H1 (cell line): ENCODE measurements around the gene IL17REL. TPM values are rescaled to one million over a fixed set of nuclear protein-coding genes. Genes with fewer than 3 reads are reported as not detected.

ENCODE experiments used
- CTCF ChIA-PET: fragments of 300-600 bp; sonication (Branson Sonifier 250); formaldehyde crosslinking; loops from one replicate; lab custom pipeline; 2021; ENCODE audit not compliant: partially characterized antibody; lab: Charles Lee
- POLR2A ChIA-PET: fragments of 300-600 bp; sonication (Branson Sonifier 250); formaldehyde crosslinking; loops from one replicate; lab custom pipeline; 2021; ENCODE audit warnings: inconsistent platforms; ENCODE audit not compliant: partially characterized antibody; lab: Charles Lee
- DNase-seq, 2 experiments: peaks; one replicate each; pipeline versions ENCODE4 v3.0.0 to v3.0.0-alpha.2; 2010 to 2022; ENCODE audit warnings: low spot score in 2 of 2, low read depth in 1 of 2, mixed read lengths in 1 of 2
- FAIRE-seq: peaks from 2 replicates; lab custom pipeline; 2011; peaks lifted over from hg19 to GRCh38; lab: Jason Lieb, UNC
- H2AFZ ChIP-seq: 2 replicates; pipeline ENCODE4 v1.8.1; 2012; ENCODE audit warnings: low read length, inconsistent platforms
- H2AK5ac ChIP-seq: 2 replicates; pipeline ENCODE4 v1.6.1; 2013; ENCODE audit warnings: low read depth, low read length
- H2BK120ac ChIP-seq: replicated peaks from 2 replicates; pipeline ENCODE3; 2013; ENCODE audit warnings: low read depth, low read length, inconsistent platforms
- H2BK12ac ChIP-seq: 2 replicates; pipeline ENCODE4 v1.6.1; 2013; ENCODE audit warnings: low read depth, low read length
- H2BK15ac ChIP-seq: 2 replicates; pipeline ENCODE4 v1.6.1; 2013; ENCODE audit warnings: low read length
- H2BK20ac ChIP-seq: 2 replicates; pipeline ENCODE4 v1.6.1; 2013; ENCODE audit warnings: low read length
- H2BK5ac ChIP-seq: 2 replicates; pipeline ENCODE4 v1.6.1; 2013; ENCODE audit warnings: low read depth, low read length
- H3K14ac ChIP-seq: 2 replicates; pipeline ENCODE4 v1.6.1; 2013; ENCODE audit warnings: inconsistent platforms; ENCODE audit not compliant: insufficient read length
- H3K18ac ChIP-seq: 2 replicates; pipeline ENCODE4 v1.6.1; 2013; ENCODE audit warnings: low read length; ENCODE audit errors: extremely low read depth
- H3K23ac ChIP-seq: 2 replicates; pipeline ENCODE4 v1.6.1; 2013; ENCODE audit warnings: inconsistent platforms; ENCODE audit not compliant: insufficient read length
- H3K23me2 ChIP-seq: 2 replicates; pipeline ENCODE4 v1.6.1; 2013; ENCODE audit warnings: low read depth, low read length
- H3K27ac ChIP-seq: 2 replicates; pipeline ENCODE4 v1.6.1; 2011; ENCODE audit warnings: low read depth, low read length, inconsistent platforms
- H3K27me3 ChIP-seq, 4 experiments: replicated peaks in 1 of 4; 1 replicate in 1 of 4; 2 replicates in 3 of 4; pipeline versions ENCODE4 v1.6.1 to v1.8.1; 2011 to 2013; ENCODE audit warnings: low read length in 3 of 4, mild to moderate bottlenecking in 3 of 4, inconsistent platforms in 2 of 4, mixed read lengths in 2 of 4, moderate library complexity in 1 of 4; ENCODE audit not compliant: control insufficient read depth in 3 of 4, insufficient read depth in 3 of 4; ENCODE audit errors: extremely low read depth in 1 of 4
- H3K36me3 ChIP-seq, 4 experiments: 2 replicates each; pipeline versions ENCODE4 v1.6.1 to v1.8.1; 2011 to 2013; ENCODE audit warnings: mild to moderate bottlenecking in 4 of 4, low read length in 3 of 4, moderate library complexity in 2 of 4, control low read depth in 1 of 4, inconsistent platforms in 1 of 4; ENCODE audit not compliant: insufficient read depth in 4 of 4, control insufficient read depth in 2 of 4
- H3K4ac ChIP-seq: replicated peaks from 2 replicates; pipeline ENCODE3; 2013; ENCODE audit warnings: low read length, low read depth, mixed read lengths, inconsistent platforms; ENCODE audit not compliant: insufficient read length
- H3K4me1 ChIP-seq, 4 experiments: replicated peaks in 1 of 4; 1 replicate in 1 of 4; 2 replicates in 3 of 4; pipeline versions ENCODE4 v1.6.1 to v1.8.1; 2011 to 2013; ENCODE audit warnings: low read length in 3 of 4, inconsistent platforms in 2 of 4, mixed read lengths in 1 of 4; ENCODE audit not compliant: insufficient read depth in 4 of 4, control insufficient read depth in 3 of 4
- H3K4me2 ChIP-seq, 2 experiments: 2 replicates each; pipeline versions ENCODE4 v1.6.1 to v1.8.1; 2011 to 2013; ENCODE audit warnings: low read depth in 2 of 2, low read length in 2 of 2, control low read depth in 1 of 2, inconsistent platforms in 1 of 2, mild to moderate bottlenecking in 1 of 2; ENCODE audit not compliant: insufficient read depth in 1 of 2
- H3K4me3 ChIP-seq, 4 experiments: fragments of 200-600, 300-600 bp in 1 of 4; sonication (generic), shearing (Covaris generic), sonication (Bioruptor Twin) in 1 of 4; 2 replicates each; pipeline versions ENCODE4 v1.5.1 to v1.8.1; 2011 to 2016; ENCODE audit warnings: low read length in 4 of 4, low read depth in 3 of 4, control low read depth in 2 of 4, inconsistent platforms in 2 of 4, mild to moderate bottlenecking in 2 of 4, mixed read lengths in 1 of 4, moderate library complexity in 1 of 4; ENCODE audit not compliant: insufficient read depth in 2 of 4; ENCODE audit errors: extremely low read depth in 1 of 4
- H3K56ac ChIP-seq: replicated peaks from 2 replicates; pipeline ENCODE3; 2013; ENCODE audit warnings: low read depth, mild to moderate bottlenecking, mixed read lengths, low read length, inconsistent platforms; ENCODE audit not compliant: insufficient read length
- H3K79me1 ChIP-seq: 2 replicates; pipeline ENCODE4 v1.6.1; 2013; ENCODE audit warnings: low read depth, low read length, control low read depth
- H3K79me2 ChIP-seq, 2 experiments: 2 replicates each; pipeline versions ENCODE4 v1.6.1 to v1.8.1; 2012 to 2013; ENCODE audit warnings: low read length in 2 of 2, mild to moderate bottlenecking in 2 of 2, inconsistent platforms in 1 of 2; ENCODE audit not compliant: insufficient read depth in 2 of 2, control insufficient read depth in 1 of 2
- H3K9ac ChIP-seq, 4 experiments: replicated peaks in 1 of 4; 1 replicate in 1 of 4; 2 replicates in 3 of 4; pipeline versions ENCODE4 v1.6.1 to v1.8.1; 2011 to 2013; ENCODE audit warnings: low read depth in 3 of 4, low read length in 3 of 4, control low read depth in 2 of 4, mild to moderate bottlenecking in 2 of 4, moderate library complexity in 2 of 4, inconsistent platforms in 1 of 4; ENCODE audit errors: extremely low read depth in 1 of 4
- H3K9me3 ChIP-seq, 2 experiments: 2 replicates each; pipeline versions ENCODE4 v1.6.1 to v1.8.1; 2012 to 2013; ENCODE audit warnings: mild to moderate bottlenecking in 2 of 2, moderate library complexity in 2 of 2, control low read depth in 1 of 2, inconsistent platforms in 1 of 2, low read depth in 1 of 2, low read length in 1 of 2, mixed read lengths in 1 of 2; ENCODE audit not compliant: insufficient read depth in 2 of 2
- H4K20me1 ChIP-seq, 2 experiments: replicated peaks in 1 of 2; 2 replicates each; pipeline versions ENCODE3 to v1.8.1; 2011 to 2013; ENCODE audit warnings: inconsistent platforms in 2 of 2, low read length in 2 of 2, mild to moderate bottlenecking in 1 of 2; ENCODE audit not compliant: insufficient read depth in 2 of 2, control insufficient read depth in 1 of 2
- H4K5ac ChIP-seq: 2 replicates; pipeline ENCODE4 v1.6.1; 2013; ENCODE audit warnings: low read length, low read depth, mixed read lengths, inconsistent platforms; ENCODE audit not compliant: insufficient read length
- H4K8ac ChIP-seq: 2 replicates; pipeline ENCODE4 v1.8.0; 2013; ENCODE audit warnings: mild to moderate bottlenecking, moderate library complexity, low read length, inconsistent platforms; ENCODE audit not compliant: insufficient read depth; ENCODE audit errors: extremely low read depth
- H4K91ac ChIP-seq: replicated peaks from 2 replicates; pipeline ENCODE3; 2013; ENCODE audit warnings: low read length, mixed read lengths, inconsistent platforms; ENCODE audit not compliant: insufficient read length
- CTBP2 ChIP-seq: IDR thresholded peaks from 2 replicates; pipeline ENCODE4 v1.7.0; 2011; ENCODE audit warnings: borderline replicate concordance, mild to moderate bottlenecking, moderate library complexity, mixed read lengths, low read length; ENCODE audit not compliant: insufficient read depth, insufficient read length
- EGR1 ChIP-seq: IDR thresholded peaks from 2 replicates; pipeline ENCODE4 v1.6.1; 2011; ENCODE audit warnings: low read depth, low read length, borderline replicate concordance
- EZH2 ChIP-seq: fragments of 200-600 bp; sonication (generic); IDR thresholded peaks from 2 replicates; pipeline ENCODE4 v1.7.1; 2012; ENCODE audit warnings: low read depth, mild to moderate bottlenecking, moderate library complexity, low read length, inconsistent platforms; ENCODE audit not compliant: severe bottlenecking
- HDAC2 ChIP-seq, 2 experiments: fragments of 300-600 bp in 1 of 2; sonication (generic) in 1 of 2; IDR thresholded peaks; 2 replicates each; pipeline ENCODE4 v1.6.1; 2011 to 2012; ENCODE audit warnings: low read depth in 2 of 2, low read length in 2 of 2, mild to moderate bottlenecking in 2 of 2, moderate library complexity in 2 of 2, borderline replicate concordance in 1 of 2, inconsistent platforms in 1 of 2
- KDM4A ChIP-seq: IDR thresholded peaks from one replicate; pipeline ENCODE4 v1.7.1; 2012; ENCODE audit warnings: low read depth, mild to moderate bottlenecking, moderate library complexity, low read length, inconsistent platforms; ENCODE audit not compliant: severe bottlenecking
- SUZ12 ChIP-seq: fragments of 200-600 bp; sonication (generic); IDR thresholded peaks from 2 replicates; pipeline ENCODE4 v1.6.1; 2012; ENCODE audit warnings: mild to moderate bottlenecking, inconsistent platforms, low read length, moderate library complexity, mixed read lengths
- TAF1 ChIP-seq: IDR thresholded peaks from 2 replicates; pipeline ENCODE4 v1.6.1; 2011; ENCODE audit warnings: mild to moderate bottlenecking, low read depth, low read length
- TEAD4 ChIP-seq: IDR thresholded peaks from 2 replicates; pipeline ENCODE4 v1.6.1; 2012; ENCODE audit warnings: low read depth, low read length, inconsistent platforms, mixed read lengths
- WGBS, 2 experiments: shearing (Covaris generic) in 1 of 2; methylation state at CpG; one replicate each; pipeline versions ENCODE4 v1.1.6 to v1.1.7; 2013 to 2015; ENCODE audit warnings: low lambda C conversion rate in 2 of 2, mixed read lengths in 2 of 2, inconsistent platforms in 1 of 2, low coverage in 1 of 2, missing lambda C conversion rate in 1 of 2; ENCODE audit not compliant: insufficient replicate concordance in 2 of 2, insufficient coverage in 1 of 2, insufficient read length in 1 of 2; ENCODE audit errors: extremely low coverage in 1 of 2, missing lambda C conversion rate in 1 of 2; 5-methylcytosine and 5-hydroxymethylcytosine counted together
- polyA plus RNA-seq, 7 experiments: library from polyadenylated mRNA; depleted of rRNA in 3 of 7; stranded (reverse) in 5 of 7; unstranded in 2 of 7; fragments of >200 nt in 5 of 7; fragments of 200-250 nt in 2 of 7; gene quantifications; 1 replicate in 5 of 7; 2 replicates in 1 of 7; 4 replicates in 1 of 7; pipeline versions ENCODE4 v1.2.1 to v1.2.3, GENCODE V29; 2011 to 2013; ENCODE audit warnings: missing spikeins in 2 of 7, mixed read lengths in 2 of 7
- total RNA-seq: library from RNA; stranded (reverse); fragmentation: NEBNext Ultra II Directional; extraction: Animal tissue kit (Norgen Biotek cat#: 25700); gene quantifications from 2 replicates; pipeline ENCODE4 v1.2.1, GENCODE V29; 2021
- TF ChIP-seq, protein P1 (sequence below): IDR thresholded peaks from 2 replicates; pipeline ENCODE4 v1.6.1; 2012; ENCODE audit warnings: inconsistent platforms

The IL17REL gene
- total and polyA plus RNA-seq, 2 of the 8 experiments (the other 6 are each of a cell fraction or from before 2014, with no cell fraction given) = 0.15 to 0.20 TPM

DNA sequence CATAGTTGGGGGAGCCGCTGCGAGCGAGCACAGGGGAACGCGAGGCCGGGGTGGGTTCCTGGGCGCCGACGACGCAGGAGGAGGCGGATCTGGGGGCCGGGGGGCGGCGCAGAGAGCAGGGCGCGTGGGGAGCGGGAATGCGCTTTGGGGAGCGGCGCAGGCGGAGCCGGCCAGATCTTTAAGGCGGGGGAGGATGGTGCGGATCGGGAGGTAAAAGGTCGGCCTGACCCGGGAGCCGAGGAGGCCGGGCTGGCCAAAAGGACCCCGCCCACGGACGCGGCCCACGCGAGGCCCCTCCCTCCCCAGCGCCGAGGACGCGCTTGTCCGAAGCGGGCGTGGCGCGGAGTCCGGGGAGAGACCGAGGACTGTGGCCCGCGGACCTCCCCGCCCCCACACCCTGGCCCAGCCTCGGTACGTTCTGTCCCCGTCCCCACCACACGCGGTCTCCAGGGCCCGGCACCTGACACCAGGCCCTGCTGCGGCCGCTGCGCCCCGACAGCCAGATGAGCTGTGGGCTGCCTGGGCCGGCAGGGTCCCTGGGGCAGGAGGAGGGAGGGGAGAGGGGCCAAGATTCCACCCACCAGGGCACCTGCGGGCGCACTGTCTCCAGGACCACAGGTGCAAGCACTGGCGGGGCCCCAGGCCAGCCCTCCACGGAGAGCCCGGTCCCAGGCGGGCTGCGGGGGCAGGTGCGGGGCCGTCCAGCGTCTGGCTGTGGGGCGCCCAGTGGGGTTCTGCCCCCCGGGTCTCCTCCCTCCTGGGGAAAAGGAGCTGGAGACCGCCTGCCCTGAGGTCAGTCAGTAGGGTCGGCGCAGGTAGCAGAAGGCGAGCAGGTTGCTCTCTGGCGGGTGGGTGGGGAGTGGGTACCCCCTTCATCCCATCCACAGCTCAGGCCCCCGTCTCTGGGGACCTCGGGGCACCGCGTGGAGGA is 41.1 kb downstream of the IL17REL start:
- H2BK120ac ChIP-seq = no peak overlapping the region
- no peak overlapping the region for H3K23ac ChIP-seq
- no peak overlapping the region; the same call in 1 of the 2 replicates for H2BK5ac ChIP-seq
- no peak overlapping the region for H2AK5ac ChIP-seq
- no peaks in the 10 kb centered on the region for H3K79me2 ChIP-seq
- no peak overlapping the region for H3K14ac ChIP-seq
- ChIA-PET POLR2A (interaction anchor here (0.6 to 1.5 kb wide), 7 partner anchors 8 to 37 kb away, joined by 3 to 6 read pairs (median 4); partner anchors contain the start of gene PIM3), CTCF (interaction anchor here (0.8 to 1.1 kb wide), 4 partner anchors 9 to 59 kb away, joined by 3 to 7 read pairs (median 4); no protein-coding TSS in a partner anchor)
- peaks cover 6% of the 10 kb centered on the region for H3K79me1 ChIP-seq
- H3K4me2 ChIP-seq = peak overlapping the region; percentile 46 to 71
- no peak overlapping the region for H3K56ac ChIP-seq
- H3K27me3 ChIP-seq = peaks cover 6 to 33% (median 24%) of the 10 kb centered on the region in 4 experiments
- no peak overlapping the region for H4K91ac ChIP-seq
- H2BK20ac ChIP-seq = no peak overlapping the region
- peaks cover 0 to 15% of the 10 kb centered on the region in 2 experiments for H4K20me1 ChIP-seq
- H4K5ac ChIP-seq = no peak overlapping the region
- no peak overlapping the region for H3K4ac ChIP-seq
- H3K9ac ChIP-seq = peak overlapping the region in 1 of 4 experiments; percentile 35; a peak in 3 of 7 replicates
- no peak overlapping the region for H3K27ac ChIP-seq
- DNase-seq = peak in 1 of 2 experiments; percentile 62
- H2AFZ ChIP-seq = no peak overlapping the region
- peaks cover 0 to 18% (median 7%) of the 10 kb centered on the region in 4 experiments; a peak in 6 of 7 replicates for H3K4me1 ChIP-seq
- H4K8ac ChIP-seq = peak overlapping the region; percentile 89
- H2BK12ac ChIP-seq = no peak overlapping the region
- FAIRE-seq = no peak
- H3K36me3 ChIP-seq = no peaks in the 10 kb centered on the region; a peak in 1 of 8 replicates
- peak overlapping the region; percentile 71; the same call in 1 of the 2 replicates for H3K18ac ChIP-seq
- peaks cover 24% of the 10 kb centered on the region for H3K23me2 ChIP-seq
- H3K4me3 ChIP-seq = peak overlapping the region; percentile 30 to 60 (median 44)
- H2BK15ac ChIP-seq = peak overlapping the region; percentile 72; the same call in 1 of the 2 replicates
- no peaks in the 10 kb centered on the region for H3K9me3 ChIP-seq
- 9% methylated on average over 14 of the region's 81 CpGs; no CpG with 5 or more reads in 1 of the 2 experiments for WGBS, 2 experiments
- TF ChIP-seq KDM4A = peak; percentile 59
- TF ChIP-seq SUZ12 = peak; percentile 60
- 0 out of 2 replicates have a peak, but pooled peaks have one; percentile 49 for TF ChIP-seq TAF1
- peak in 1 of 2 experiments; percentile 57; a peak in 1 of 4 replicates for TF ChIP-seq HDAC2 (IDR thresholded peaks at IDR 0.05; ENCODE audit: borderline replicate concordance in 1 of 2, low read depth in 2 of 2, low read length in 2 of 2)
- TF ChIP-seq, protein P1, sequence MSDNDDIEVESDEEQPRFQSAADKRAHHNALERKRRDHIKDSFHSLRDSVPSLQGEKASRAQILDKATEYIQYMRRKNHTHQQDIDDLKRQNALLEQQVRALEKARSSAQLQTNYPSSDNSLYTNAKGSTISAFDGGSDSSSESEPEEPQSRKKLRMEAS = peak; percentile 80
- no peak for TF ChIP-seq CTBP2
- TF ChIP-seq TEAD4 = no peak
- peak; percentile 49 for TF ChIP-seq EZH2
- TF ChIP-seq EGR1 = 0 out of 2 replicates have a peak, but pooled peaks have one; percentile 44
